Measurements from ENCODE around the gene IL3. TPM values are rescaled to one million over a fixed set of nuclear protein-coding genes. Genes with fewer than 3 reads are reported as not detected.
A peak's percentile ranks its signal among the peaks of the same experiment; 100 is the strongest.

IL3 gene
- total RNA-seq, 3 donors from 2014 or later (not counting 1 experiment from before 2014, with no cell fraction given) = not detected

- Mint-ChIP-seq H3K36me3 (no peaks in the 10 kb centered on the region), H3K27me3 (ENCODE audit: low read depth in 2 of 2) (peaks cover 15 to 22% of the 10 kb centered on the region in 2 donors), H3K27ac (no peak overlapping the region), H3K9me3 (no peaks in the 10 kb centered on the region), H3K4me1 (peaks cover 30 to 36% of the 10 kb centered on the region in 2 donors), H3K4me3 (no peak overlapping the region)
- ATAC-seq (no peak), DNase-seq (no peak)
- no peak overlapping the region for H3K4me3 ChIP-seq (ENCODE audit: low read length)
- H3K4me1 ChIP-seq (ENCODE audit: control insufficient read depth, insufficient read depth, low read length) = peaks cover 54% of the 10 kb centered on the region
- H3K9me3 ChIP-seq (ENCODE audit: control insufficient read depth, insufficient read depth, low read length) = no peaks in the 10 kb centered on the region
- peaks cover 4% of the 10 kb centered on the region for H3K27me3 ChIP-seq (ENCODE audit: control insufficient read depth, insufficient read depth, low read length)
- TF ChIP-seq CTCF (IDR thresholded peaks at IDR 0.05) = no peak
- WGBS (ENCODE audit: insufficient coverage) = 87% methylated on average over 3 of the region's 3 CpGs
- H3K36me3 ChIP-seq (ENCODE audit: control insufficient read depth, insufficient read depth, low read length) = no peaks in the 10 kb centered on the region
- no peak overlapping the region for H3K27ac ChIP-seq (ENCODE audit: low read length)
- intact Hi-C loops (cut with micrococcal nuclease) = no loop called here
These were observed 43.7 kb upstream of the IL3 start for GRCh38 chr5:132016721-132017250.

- TF ChIP-seq CTCF (IDR thresholded peaks at IDR 0.05) = no peak
- Mint-ChIP-seq H3K9me3 (no peaks in the 10 kb centered on the region), H3K36me3 (no peaks in the 10 kb centered on the region), H3K27me3 (ENCODE audit: low read depth in 2 of 2) (peaks cover 15 to 22% of the 10 kb centered on the region in 2 donors), H3K27ac (peak overlapping the region in 1 of 2 donors; percentile 82), H3K4me3 (no peak overlapping the region), H3K4me1 (peaks cover 29 to 33% of the 10 kb centered on the region in 2 donors)
- ATAC-seq (no peak), DNase-seq (peak in 1 of 2 donors; percentile 37)
- Histone ChIP-seq H3K36me3 (ENCODE audit: control insufficient read depth, insufficient read depth, low read length) (no peaks in the 10 kb centered on the region), H3K4me3 (ENCODE audit: low read length) (no peak overlapping the region), H3K9me3 (ENCODE audit: control insufficient read depth, insufficient read depth, low read length) (no peaks in the 10 kb centered on the region), H3K27ac (ENCODE audit: low read length) (no peak overlapping the region), H3K4me1 (ENCODE audit: control insufficient read depth, insufficient read depth, low read length) (peaks cover 49% of the 10 kb centered on the region), H3K27me3 (ENCODE audit: control insufficient read depth, insufficient read depth, low read length) (peaks cover under 1% of the 10 kb centered on the region)
- intact Hi-C loops (cut with micrococcal nuclease) = no loop called here
- 45% methylated on average over 3 of the region's 4 CpGs for WGBS (ENCODE audit: insufficient coverage)
These were observed 43.1 kb upstream of the IL3 start for GRCh38 chr5:132017316-132017715.

GRCh38 chr5:132017738-132018625 is 42.5 kb upstream of the IL3 start:
- intact Hi-C loops (cut with micrococcal nuclease) = no loop called here
- Histone ChIP-seq H3K27ac (ENCODE audit: low read length) (no peak overlapping the region), H3K4me1 (ENCODE audit: control insufficient read depth, insufficient read depth, low read length) (peaks cover 42% of the 10 kb centered on the region), H3K36me3 (ENCODE audit: control insufficient read depth, insufficient read depth, low read length) (no peaks in the 10 kb centered on the region), H3K27me3 (ENCODE audit: control insufficient read depth, insufficient read depth, low read length) (no peaks in the 10 kb centered on the region), H3K9me3 (ENCODE audit: control insufficient read depth, insufficient read depth, low read length) (no peaks in the 10 kb centered on the region), H3K4me3 (ENCODE audit: low read length) (no peak overlapping the region)
- Mint-ChIP-seq H3K27ac (peak overlapping the region in 1 of 2 donors; percentile 82), H3K9me3 (no peaks in the 10 kb centered on the region), H3K4me3 (no peak overlapping the region), H3K27me3 (ENCODE audit: low read depth in 2 of 2) (peaks cover 15 to 19% of the 10 kb centered on the region in 2 donors), H3K36me3 (no peaks in the 10 kb centered on the region), H3K4me1 (peaks cover 24 to 29% of the 10 kb centered on the region in 2 donors)
- WGBS (ENCODE audit: insufficient coverage) = 30% methylated on average over 8 of the region's 10 CpGs
- DNase-seq (peak in 1 of 2 donors; percentile 13), ATAC-seq (no peak)
- no peak for TF ChIP-seq CTCF (IDR thresholded peaks at IDR 0.05)
